T-helper 17 cell (primary cell): Measurements from ENCODE around the gene SEMA4D. TPM values are rescaled to one million over a fixed set of nuclear protein-coding genes. Genes with fewer than 3 reads are reported as not detected.
A peak's percentile ranks its signal among the peaks of the same experiment; 100 is the strongest.
"Not testable (repeated sequence)": the region's sequence is repeated elsewhere in the genome, so short reads cannot be mapped to it uniquely, and the experiment has no call there.

Experiments
- ATAC-seq: fragments of 150-1000 bp; cut with Tn5 transposase; 2 replicates; pipeline ENCODE4 v1.10.0; 2021; ENCODE audit warnings: mild to moderate bottlenecking, moderate library complexity
- DNase-seq, 3 donors: peaks; one replicate each; pipeline versions ENCODE4 v3.0.0 to v3.0.0-alpha.2; 2020 to 2021
- H3K9me3 ChIP-seq: one replicate; pipeline ENCODE4 v1.7.0; 2013; ENCODE audit warnings: low read length, mild to moderate bottlenecking; ENCODE audit not compliant: control insufficient read depth, poor library complexity, severe bottlenecking
- H3K27ac Mint-ChIP-seq: one replicate; pipeline ENCODE4 v1.8.0; 2022; ENCODE audit warnings: mild to moderate bottlenecking, moderate library complexity, mixed read lengths
- H3K27me3 Mint-ChIP-seq: one replicate; pipeline ENCODE4 v1.8.0; 2022; ENCODE audit warnings: mixed read lengths
- H3K36me3 Mint-ChIP-seq: one replicate; pipeline ENCODE4 v1.8.0; 2022; ENCODE audit warnings: low read depth, mixed read lengths
- H3K4me1 Mint-ChIP-seq: one replicate; pipeline ENCODE4 v1.8.0; 2022; ENCODE audit warnings: mild to moderate bottlenecking, mixed read lengths
- H3K4me3 Mint-ChIP-seq: one replicate; pipeline ENCODE4 v1.8.0; 2022; ENCODE audit warnings: mild to moderate bottlenecking, moderate library complexity, mixed read lengths
- total RNA-seq, 4 donors: library from RNA in 2 of 4; stranded (reverse) in 2 of 4; gene quantifications; one replicate each; pipeline ENCODE4 v1.2.3 and lab custom pipeline; 2022 to 2026

SEMA4D gene
- total RNA-seq, 2 donors from 2014 or later: 250 to 312 TPM

- H3K4me3 Mint-ChIP-seq: no peak overlapping the region
- H3K4me1 Mint-ChIP-seq: peaks cover 24% of the 10 kb centered on the region
- no peak for DNase-seq
- no peaks in the 10 kb centered on the region for H3K27me3 Mint-ChIP-seq
- no peaks in the 10 kb centered on the region for H3K9me3 ChIP-seq
- H3K27ac Mint-ChIP-seq: no peak overlapping the region
- H3K36me3 Mint-ChIP-seq: peaks cover 10% of the 10 kb centered on the region
- no peak for ATAC-seq
Measured at GRCh38 chr9:89356782-89357181, 141.1 kb downstream of the SEMA4D start.

- Mint-ChIP-seq H3K36me3 (peaks cover 9% of the 10 kb centered on the region), H3K4me1 (peaks cover 30% of the 10 kb centered on the region), H3K4me3 (peak overlapping the region; percentile 25), H3K27ac (peak overlapping the region; percentile 89), H3K27me3 (no peaks in the 10 kb centered on the region)
- H3K9me3 ChIP-seq: no peaks in the 10 kb centered on the region
- DNase-seq (no peak), ATAC-seq (no peak)
Measured at GRCh38 chr9:89354471-89354870, 143.4 kb downstream of the SEMA4D start.

GRCh38 chr9:89353989-89354388 lies 143.9 kb downstream of the SEMA4D start:
- H3K36me3 Mint-ChIP-seq: peaks cover 9% of the 10 kb centered on the region
- no peak overlapping the region for H3K4me3 Mint-ChIP-seq
- H3K27ac Mint-ChIP-seq: peak overlapping the region; percentile 89
- H3K27me3 Mint-ChIP-seq: no peaks in the 10 kb centered on the region
- DNase-seq (no peak), ATAC-seq (no peak)
- H3K9me3 ChIP-seq: no peaks in the 10 kb centered on the region
- peaks cover 31% of the 10 kb centered on the region for H3K4me1 Mint-ChIP-seq

- Mint-ChIP-seq H3K27me3 (no peaks in the 10 kb centered on the region), H3K36me3 (peaks cover 9% of the 10 kb centered on the region), H3K4me3 (peak overlapping the region; percentile 73), H3K4me1 (peaks cover 32% of the 10 kb centered on the region), H3K27ac (peak overlapping the region; percentile 89)
- DNase-seq (no peak), ATAC-seq (no peak)
- H3K9me3 ChIP-seq: no peaks in the 10 kb centered on the region
Measured at GRCh38 chr9:89352874-89353649, 144.9 kb downstream of the SEMA4D start.

- H3K4me3 Mint-ChIP-seq: peak overlapping the region; percentile 73
- peaks cover 32% of the 10 kb centered on the region for H3K4me1 Mint-ChIP-seq
- no peaks in the 10 kb centered on the region for H3K27me3 Mint-ChIP-seq
- H3K27ac Mint-ChIP-seq: peak overlapping the region; percentile 89
- H3K36me3 Mint-ChIP-seq: peaks cover 7% of the 10 kb centered on the region
- DNase-seq (no peak), ATAC-seq (no peak)
- H3K9me3 ChIP-seq: no peaks in the 10 kb centered on the region
Measured at GRCh38 chr9:89352451-89352850, 145.5 kb downstream of the SEMA4D start.

GRCh38 chr9:89351584-89352300 lies 146.2 kb downstream of the SEMA4D start:
- ATAC-seq (no peak), DNase-seq (no peak)
- H3K4me1 Mint-ChIP-seq: peaks cover 29% of the 10 kb centered on the region
- no peaks in the 10 kb centered on the region for H3K9me3 ChIP-seq
- peaks cover 7% of the 10 kb centered on the region for H3K36me3 Mint-ChIP-seq
- H3K27ac Mint-ChIP-seq: peak overlapping the region; percentile 89
- H3K4me3 Mint-ChIP-seq: peak overlapping the region; percentile 73
- H3K27me3 Mint-ChIP-seq: no peaks in the 10 kb centered on the region

- peak overlapping the region; percentile 89 for H3K27ac Mint-ChIP-seq
- H3K36me3 Mint-ChIP-seq: peaks cover 7% of the 10 kb centered on the region
- H3K4me3 Mint-ChIP-seq: no peak overlapping the region
- H3K27me3 Mint-ChIP-seq: no peaks in the 10 kb centered on the region
- ATAC-seq: no peak
- DNase-seq: no peak
- peaks cover 25% of the 10 kb centered on the region for H3K4me1 Mint-ChIP-seq
- no peaks in the 10 kb centered on the region for H3K9me3 ChIP-seq
Measured at GRCh38 chr9:89350988-89351557, 146.8 kb downstream of the SEMA4D start.

- Mint-ChIP-seq H3K4me3 (no peak overlapping the region), H3K36me3 (peaks cover 12% of the 10 kb centered on the region), H3K27me3 (no peaks in the 10 kb centered on the region), H3K4me1 (peaks cover 30% of the 10 kb centered on the region), H3K27ac (peak overlapping the region; percentile 65)
- DNase-seq: no peak
- ATAC-seq: no peak
- H3K9me3 ChIP-seq: no peaks in the 10 kb centered on the region
Measured at GRCh38 chr9:89349607-89350006, 148.3 kb downstream of the SEMA4D start.

- Mint-ChIP-seq H3K4me3 (no peak overlapping the region), H3K4me1 (peaks cover 34% of the 10 kb centered on the region), H3K36me3 (peaks cover 22% of the 10 kb centered on the region), H3K27ac (no peak overlapping the region), H3K27me3 (no peaks in the 10 kb centered on the region)
- DNase-seq: no peak
- no peak for ATAC-seq
- no peaks in the 10 kb centered on the region for H3K9me3 ChIP-seq
Measured at GRCh38 chr9:89347651-89348050, 150.3 kb downstream of the SEMA4D start.

- no peak for DNase-seq
- no peaks in the 10 kb centered on the region for H3K9me3 ChIP-seq
- Mint-ChIP-seq H3K4me3 (no peak overlapping the region), H3K27ac (no peak overlapping the region), H3K27me3 (no peaks in the 10 kb centered on the region), H3K4me1 (peaks cover 29% of the 10 kb centered on the region), H3K36me3 (peaks cover 27% of the 10 kb centered on the region)
- ATAC-seq: no peak
Measured at GRCh38 chr9:89346696-89347095, 151.2 kb downstream of the SEMA4D start.

GRCh38 chr9:89345476-89345875 lies 152.4 kb downstream of the SEMA4D start:
- no peak for ATAC-seq
- Mint-ChIP-seq H3K27ac (peak overlapping the region; percentile 79), H3K27me3 (no peaks in the 10 kb centered on the region), H3K4me1 (peaks cover 23% of the 10 kb centered on the region), H3K4me3 (no peak overlapping the region), H3K36me3 (peaks cover 24% of the 10 kb centered on the region)
- DNase-seq: no peak
- H3K9me3 ChIP-seq: no peaks in the 10 kb centered on the region

- H3K27me3 Mint-ChIP-seq, H3K4me3 Mint-ChIP-seq, DNase-seq, H3K9me3 ChIP-seq: not testable (repeated sequence)
- ATAC-seq: peak; percentile 46
- Mint-ChIP-seq H3K27ac (peak overlapping the region; percentile 79), H3K36me3 (peaks cover 22% of the 10 kb centered on the region), H3K4me1 (peaks cover 19% of the 10 kb centered on the region)
Measured at GRCh38 chr9:89343812-89344211, 154.1 kb downstream of the SEMA4D start.

GRCh38 chr9:89342948-89343347 lies 155.0 kb downstream of the SEMA4D start:
- ATAC-seq: no peak
- peak overlapping the region; percentile 16 for H3K27ac Mint-ChIP-seq

More at GRCh38 chr9:89342948-89343347, 155.0 kb downstream of the SEMA4D start:
- Mint-ChIP-seq H3K4me3 (no peak overlapping the region), H3K27me3 (no peaks in the 10 kb centered on the region), H3K36me3 (peaks cover 24% of the 10 kb centered on the region), H3K4me1 (peaks cover 21% of the 10 kb centered on the region)
- DNase-seq: no peak
- no peaks in the 10 kb centered on the region for H3K9me3 ChIP-seq
